Trophoblast cell (in vitro differentiated cells and primary cell): ENCODE data around the gene MCAM.

Experiments
- DNase-seq, 2 donors: peaks; one replicate each; pipeline ENCODE4 v3.0.0-alpha.2; 2016
- H2AFZ ChIP-seq: 2 replicates; pipeline ENCODE4 v1.6.1; 2013; ENCODE audit warnings: low read length, moderate library complexity, mild to moderate bottlenecking; ENCODE audit not compliant: insufficient read depth, poor library complexity
- H2AK5ac ChIP-seq: 2 replicates; pipeline ENCODE4 v1.6.1; 2013; ENCODE audit warnings: mild to moderate bottlenecking, low read length
- H2BK120ac ChIP-seq: 2 replicates; pipeline ENCODE4 v1.6.1; 2013; ENCODE audit warnings: low read length, mild to moderate bottlenecking, moderate library complexity; ENCODE audit not compliant: insufficient read depth, poor library complexity
- H2BK12ac ChIP-seq: 2 replicates; pipeline ENCODE4 v1.6.1; 2013; ENCODE audit warnings: mild to moderate bottlenecking, low read length, moderate library complexity
- H2BK5ac ChIP-seq: 2 replicates; pipeline ENCODE4 v1.6.1; 2013; ENCODE audit warnings: low read length, low read depth, moderate library complexity, mild to moderate bottlenecking; ENCODE audit not compliant: poor library complexity
- H3K14ac ChIP-seq: 2 replicates; pipeline ENCODE4 v1.6.1; 2013; ENCODE audit warnings: mild to moderate bottlenecking, low read length
- H3K18ac ChIP-seq: 2 replicates; pipeline ENCODE4 v1.6.1; 2013; ENCODE audit warnings: mild to moderate bottlenecking, low read length
- H3K23ac ChIP-seq: 2 replicates; pipeline ENCODE4 v1.6.1; 2013; ENCODE audit warnings: low read length
- H3K27ac ChIP-seq: 2 replicates; pipeline ENCODE4 v1.5.1; 2013; ENCODE audit warnings: low read depth, mild to moderate bottlenecking, inconsistent platforms, low read length, moderate library complexity
- H3K27me3 ChIP-seq: 2 replicates; pipeline ENCODE4 v1.6.1; 2013; ENCODE audit warnings: inconsistent platforms, mild to moderate bottlenecking, low read length, moderate library complexity; ENCODE audit not compliant: insufficient read depth
- H3K36me3 ChIP-seq, 2 experiments: 1 replicate in 1 of 2; 2 replicates in 1 of 2; pipeline ENCODE4 v1.6.1; 2013; ENCODE audit warnings: low read length in 2 of 2, mild to moderate bottlenecking in 2 of 2, moderate library complexity in 1 of 2; ENCODE audit not compliant: insufficient read depth in 2 of 2, control insufficient read depth in 1 of 2
- H3K4ac ChIP-seq: 2 replicates; pipeline ENCODE4 v1.6.1; 2013; ENCODE audit warnings: low read depth, mild to moderate bottlenecking, low read length, moderate library complexity
- H3K4me1 ChIP-seq, 2 experiments: 1 replicate in 1 of 2; 2 replicates in 1 of 2; pipeline ENCODE4 v1.6.1; 2013; ENCODE audit warnings: low read length in 2 of 2, mild to moderate bottlenecking in 2 of 2, moderate library complexity in 1 of 2; ENCODE audit not compliant: insufficient read depth in 2 of 2, control insufficient read depth in 1 of 2
- H3K4me2 ChIP-seq: 2 replicates; pipeline ENCODE4 v1.6.1; 2013; ENCODE audit warnings: inconsistent platforms, mild to moderate bottlenecking, low read length, moderate library complexity
- H3K4me3 ChIP-seq: 2 replicates; pipeline ENCODE4 v1.5.1; 2013; ENCODE audit warnings: mild to moderate bottlenecking, low read depth, low read length, inconsistent platforms
- H3K79me1 ChIP-seq: one replicate; pipeline ENCODE4 v1.6.1; 2013; ENCODE audit warnings: low read length
- H3K79me2 ChIP-seq: 2 replicates; pipeline ENCODE4 v1.6.1; 2013; ENCODE audit warnings: low read length, mild to moderate bottlenecking; ENCODE audit not compliant: control insufficient read depth, insufficient read depth, poor library complexity
- H3K9ac ChIP-seq: 2 replicates; pipeline ENCODE4 v1.6.1; 2013; ENCODE audit warnings: mild to moderate bottlenecking, low read length
- H3K9me3 ChIP-seq: 2 replicates; pipeline ENCODE4 v1.6.1; 2013; ENCODE audit warnings: low read depth, mild to moderate bottlenecking, control low read depth, inconsistent platforms, low read length; ENCODE audit not compliant: insufficient read depth
- H4K12ac ChIP-seq: 2 replicates; pipeline ENCODE4 v1.6.1; 2013; ENCODE audit warnings: low read depth, mild to moderate bottlenecking, low read length, moderate library complexity
- H4K8ac ChIP-seq: 2 replicates; pipeline ENCODE4 v1.6.1; 2013; ENCODE audit warnings: low read depth, mild to moderate bottlenecking, low read length, moderate library complexity
- H4K91ac ChIP-seq: one replicate; pipeline ENCODE4 v1.6.1; 2013; ENCODE audit warnings: low read depth, mild to moderate bottlenecking, low read length, moderate library complexity
- WGBS: extraction: QIAGEN DNeasy Blood & Tissue Kit; methylation state at CpG from one replicate; pipeline ENCODE4 v1.1.7; 2013; ENCODE audit warnings: missing lambda C conversion rate; ENCODE audit not compliant: insufficient read length, insufficient coverage; ENCODE audit errors: extremely low coverage; 5-methylcytosine and 5-hydroxymethylcytosine counted together

MCAM gene

GRCh38 chr11:119320776-119321524 is 4.0 kb upstream of the MCAM start:
- peaks cover 46% of the 10 kb centered on the region for H3K79me1 ChIP-seq
- H3K9ac ChIP-seq = peak overlapping the region; percentile 28
- H3K4me3 ChIP-seq = peak overlapping the region; percentile 55
- no peaks in the 10 kb centered on the region for H3K36me3 ChIP-seq
- H2BK120ac ChIP-seq = peak overlapping the region; percentile 93
- peak overlapping the region; percentile 69 for H3K27ac ChIP-seq
- H4K91ac ChIP-seq = peak overlapping the region; percentile 91
- no CpG with 5 or more reads among the region's 60 CpGs for WGBS
- H3K18ac ChIP-seq = peak overlapping the region; percentile 93
- no peak overlapping the region for H3K23ac ChIP-seq
- peak overlapping the region; percentile 94 for H4K12ac ChIP-seq
- peaks cover 47% of the 10 kb centered on the region in 2 experiments for H3K4me1 ChIP-seq
- H3K79me2 ChIP-seq = peaks cover 5% of the 10 kb centered on the region
- H2AFZ ChIP-seq = peak overlapping the region; percentile 75
- peak overlapping the region; percentile 84 for H2AK5ac ChIP-seq
- H3K14ac ChIP-seq = peak overlapping the region; percentile 93
- H3K9me3 ChIP-seq = no peaks in the 10 kb centered on the region
- peak in 1 of 2 donors; percentile 34 for DNase-seq
- peak overlapping the region; percentile 86 for H2BK5ac ChIP-seq
- peak overlapping the region; percentile 83 for H4K8ac ChIP-seq
- peak overlapping the region; percentile 68 for H3K4me2 ChIP-seq
- peak overlapping the region; percentile 78 for H3K4ac ChIP-seq
- H3K27me3 ChIP-seq = peaks cover 4% of the 10 kb centered on the region
- H2BK12ac ChIP-seq = peak overlapping the region; percentile 63

GRCh38 chr11:119320240-119320775 is 3.4 kb upstream of the MCAM start:
- Histone ChIP-seq H3K4ac (no peak overlapping the region), H2BK5ac (peak overlapping the region; percentile 23), H3K4me2 (peak overlapping the region; percentile 68), H3K4me3 (no peak overlapping the region), H3K9ac (no peak overlapping the region), H3K79me2 (peaks cover 5% of the 10 kb centered on the region), H2BK12ac (peak overlapping the region; percentile 68), H3K14ac (peak overlapping the region; percentile 90), H4K91ac (peak overlapping the region; percentile 91), H2AK5ac (peak overlapping the region; percentile 84), H2AFZ (peak overlapping the region; percentile 75), H4K8ac (peak overlapping the region; percentile 83), H3K9me3 (no peaks in the 10 kb centered on the region), H4K12ac (peak overlapping the region; percentile 78), H3K27me3 (peaks cover 6% of the 10 kb centered on the region), H2BK120ac (peak overlapping the region; percentile 61), H3K27ac (peak overlapping the region; percentile 46), H3K23ac (no peak overlapping the region), H3K36me3 (no peaks in the 10 kb centered on the region), H3K79me1 (peaks cover 49% of the 10 kb centered on the region), H3K18ac (peak overlapping the region; percentile 93), H3K4me1 (peaks cover 53 to 54% of the 10 kb centered on the region in 2 experiments)
- no peak for DNase-seq
- WGBS = no CpG with 5 or more reads among the region's 17 CpGs

DNA sequence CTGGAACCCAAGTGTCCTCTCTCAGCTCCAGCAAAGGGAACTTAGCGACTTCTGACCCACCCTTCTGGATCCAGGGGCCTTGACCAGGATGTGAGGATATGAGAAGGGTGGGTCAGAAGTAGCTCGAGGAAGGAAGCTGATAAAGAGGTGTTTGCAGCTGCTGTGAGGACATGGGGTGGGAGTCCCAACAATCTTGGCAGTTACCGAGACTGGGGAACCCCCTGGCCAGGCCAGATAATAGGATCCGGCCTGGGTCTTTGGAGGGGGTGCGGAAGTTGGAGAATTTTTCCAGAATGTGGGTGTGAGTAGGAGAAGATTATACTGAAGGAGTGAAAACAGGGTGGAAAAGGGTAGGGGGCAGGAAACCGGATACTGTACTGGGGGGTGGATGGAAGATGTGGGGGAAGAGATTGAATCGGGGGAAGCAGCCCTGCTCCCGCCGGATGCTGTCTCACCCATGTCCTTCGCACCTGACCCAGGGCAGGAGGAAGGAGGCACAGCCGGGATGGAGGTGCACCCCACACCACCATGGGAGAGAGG is 2.8 kb upstream of the MCAM start:
- Histone ChIP-seq H3K9me3 (no peaks in the 10 kb centered on the region), H2BK12ac (peak overlapping the region; percentile 78), H2AK5ac (peak overlapping the region; percentile 11), H3K4me3 (no peak overlapping the region), H3K4me1 (peaks cover 59% of the 10 kb centered on the region in 2 experiments), H2BK120ac (peak overlapping the region; percentile 9), H3K23ac (no peak overlapping the region), H3K4me2 (no peak overlapping the region), H3K9ac (no peak overlapping the region), H3K79me1 (peaks cover 49% of the 10 kb centered on the region), H3K27ac (peak overlapping the region; percentile 91), H4K8ac (peak overlapping the region; percentile 73), H2BK5ac (peak overlapping the region; percentile 60), H2AFZ (no peak overlapping the region), H3K36me3 (peaks cover 2% of the 10 kb centered on the region in 2 experiments), H3K14ac (peak overlapping the region; percentile 1), H4K12ac (no peak overlapping the region), H3K18ac (peak overlapping the region; percentile 4), H3K27me3 (peaks cover 6% of the 10 kb centered on the region), H3K4ac (no peak overlapping the region), H3K79me2 (peaks cover 5% of the 10 kb centered on the region), H4K91ac (peak overlapping the region; percentile 84)
- no CpG with 5 or more reads among the region's 11 CpGs for WGBS
- no peak for DNase-seq

DNA sequence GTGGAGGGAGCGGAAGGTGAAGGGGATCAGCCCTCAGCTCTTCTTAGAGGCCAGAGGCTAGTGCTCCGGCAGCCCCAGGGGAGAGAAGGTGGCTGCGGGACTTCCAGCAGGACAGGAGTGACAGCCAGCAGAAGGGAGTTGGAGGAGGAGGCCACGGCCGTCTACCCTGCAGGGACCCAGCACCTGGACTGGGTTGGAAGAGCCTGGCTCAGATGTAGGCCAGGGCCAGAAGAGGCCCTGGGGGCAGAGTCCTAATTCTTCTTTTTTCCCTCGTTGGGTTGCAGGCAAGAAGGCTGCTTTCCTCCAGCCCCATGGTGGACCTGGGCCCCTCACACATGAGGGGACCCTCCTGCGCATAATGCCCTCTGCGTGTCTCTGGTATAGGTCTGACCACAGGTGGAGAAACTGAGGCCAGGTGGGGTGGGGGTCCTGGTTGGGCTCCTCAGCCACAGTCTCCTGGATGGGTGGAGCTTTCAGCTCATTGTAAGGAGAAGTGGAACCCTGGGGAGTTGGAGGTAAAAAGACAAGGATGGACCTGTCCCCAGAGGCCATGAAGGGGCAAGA is 2.3 kb upstream of the MCAM start:
- Histone ChIP-seq H4K8ac (peak overlapping the region; percentile 73), H3K9ac (no peak overlapping the region), H3K4me2 (peak overlapping the region; percentile 19), H3K79me1 (peaks cover 49% of the 10 kb centered on the region), H2BK12ac (peak overlapping the region; percentile 78), H3K4ac (no peak overlapping the region), H4K91ac (peak overlapping the region; percentile 84), H2BK5ac (peak overlapping the region; percentile 60), H3K4me3 (no peak overlapping the region), H3K14ac (peak overlapping the region; percentile 51), H2AFZ (peak overlapping the region; percentile 31), H3K36me3 (peaks cover 7% of the 10 kb centered on the region in 2 experiments), H3K79me2 (peaks cover 5% of the 10 kb centered on the region), H3K9me3 (no peaks in the 10 kb centered on the region), H2AK5ac (peak overlapping the region; percentile 50), H3K4me1 (peaks cover 60 to 61% of the 10 kb centered on the region in 2 experiments), H3K23ac (no peak overlapping the region), H4K12ac (peak overlapping the region; percentile 56), H2BK120ac (peak overlapping the region; percentile 9), H3K18ac (peak overlapping the region; percentile 68), H3K27ac (peak overlapping the region; percentile 91), H3K27me3 (peaks cover 6% of the 10 kb centered on the region)
- DNase-seq = peak in 1 of 2 donors; percentile 99
- no CpG with 5 or more reads among the region's 8 CpGs for WGBS
